ENCODE results near the gene FRMPD2. TPM values are rescaled to one million over a fixed set of nuclear protein-coding genes. Genes with fewer than 3 reads are reported as not detected.

FRMPD2 gene
- total RNA-seq, 1 experiment from 2014 or later = 0.30 TPM

- ATAC-seq (no peak), DNase-seq (ENCODE audit: low read depth, low spot score) (no peak)
- no peaks in the 10 kb centered on the region for H3K79me2 ChIP-seq (ENCODE audit: insufficient read depth, low read length)
- BruUV-seq (replicated peaks) = no TSS peak
- H3K4me3 ChIP-seq (replicated peaks in 1 of 2; ENCODE audit: low read depth in 1 of 2, low read length in 2 of 2) = no peak overlapping the region
- no peak overlapping the region for H3K9ac ChIP-seq (ENCODE audit: low read length)
- H3K27ac ChIP-seq (ENCODE audit: low read depth, low read length) = no peak overlapping the region
- no peak overlapping the region for H3K4me2 ChIP-seq (ENCODE audit: low read length)
- H3K27me3 ChIP-seq (ENCODE audit: insufficient read depth, low read length) = no peaks in the 10 kb centered on the region
- ChIA-PET CTCF (no interaction called here), POLR2A (no interaction called here), RAD21 (ENCODE audit: low non-redundant PET in 1 of 2, low total read pairs in 2 of 2, uncharacterized antibody in 2 of 2, unreplicated experiment in 2 of 2) (no interaction called here)
- intact Hi-C loops (cut with micrococcal nuclease) = no loop called here
- H3K36me3 ChIP-seq (ENCODE audit: control insufficient read depth in 1 of 2, insufficient read depth in 2 of 2, low read length in 2 of 2) = no peaks in the 10 kb centered on the region
- no peaks in the 10 kb centered on the region for H4K20me1 ChIP-seq (ENCODE audit: insufficient read depth)
- H3K4me1 ChIP-seq (ENCODE audit: control insufficient read depth in 1 of 2, insufficient read depth in 2 of 2, low read length in 2 of 2) = no peaks in the 10 kb centered on the region
- no peak overlapping the region for H2AFZ ChIP-seq (ENCODE audit: low read depth, low read length, poor library complexity, severe bottlenecking)
- no peaks in the 10 kb centered on the region for H3K9me2 ChIP-seq (ENCODE audit: insufficient read depth)
- no peaks in the 10 kb centered on the region for H3K9me3 ChIP-seq (ENCODE audit: control insufficient read depth in 1 of 2, insufficient read depth in 1 of 2, low read depth in 1 of 2, low read length in 2 of 2)
- TF ChIP-seq TCF7L2 (IDR thresholded peaks at IDR 0.05; ENCODE audit: borderline replicate concordance, extremely low read depth, insufficient read depth, insufficient read length) (no peak), REST (IDR thresholded peaks at IDR 0.05; ENCODE audit: low read depth) (no peak), SRF (IDR thresholded peaks at IDR 0.05; ENCODE audit: low read depth) (no peak), SP1 (IDR thresholded peaks at IDR 0.05; ENCODE audit: low read depth) (no peak), CEBPB (IDR thresholded peaks at IDR 0.05; ENCODE audit: low read depth) (no peak), MAX (IDR thresholded peaks at IDR 0.05) (no peak), JUND (IDR thresholded peaks at IDR 0.05) (no peak), EGR1 (IDR thresholded peaks at IDR 0.05; ENCODE audit: low read depth) (no peak), EZH2phosphoT487 (IDR thresholded peaks at IDR 0.05; ENCODE audit: borderline replicate concordance) (no peak), EZH2 (IDR thresholded peaks at IDR 0.05) (no peak), RAD21 (IDR thresholded peaks at IDR 0.05; ENCODE audit: low read depth) (no peak), ZBTB33 (IDR thresholded peaks at IDR 0.05; ENCODE audit: extremely low read depth, insufficient replicate concordance, low read length) (no peak), YY1 (IDR thresholded peaks at IDR 0.05; ENCODE audit: extremely low read depth, insufficient replicate concordance, low read depth, low read length) (no peak), POLR2AphosphoS5 (IDR thresholded peaks at IDR 0.05; ENCODE audit: low read depth, low read length) (no peak), SIN3A (IDR thresholded peaks at IDR 0.05; ENCODE audit: low read depth) (no peak)
- TF ChIP-seq, protein P1, sequence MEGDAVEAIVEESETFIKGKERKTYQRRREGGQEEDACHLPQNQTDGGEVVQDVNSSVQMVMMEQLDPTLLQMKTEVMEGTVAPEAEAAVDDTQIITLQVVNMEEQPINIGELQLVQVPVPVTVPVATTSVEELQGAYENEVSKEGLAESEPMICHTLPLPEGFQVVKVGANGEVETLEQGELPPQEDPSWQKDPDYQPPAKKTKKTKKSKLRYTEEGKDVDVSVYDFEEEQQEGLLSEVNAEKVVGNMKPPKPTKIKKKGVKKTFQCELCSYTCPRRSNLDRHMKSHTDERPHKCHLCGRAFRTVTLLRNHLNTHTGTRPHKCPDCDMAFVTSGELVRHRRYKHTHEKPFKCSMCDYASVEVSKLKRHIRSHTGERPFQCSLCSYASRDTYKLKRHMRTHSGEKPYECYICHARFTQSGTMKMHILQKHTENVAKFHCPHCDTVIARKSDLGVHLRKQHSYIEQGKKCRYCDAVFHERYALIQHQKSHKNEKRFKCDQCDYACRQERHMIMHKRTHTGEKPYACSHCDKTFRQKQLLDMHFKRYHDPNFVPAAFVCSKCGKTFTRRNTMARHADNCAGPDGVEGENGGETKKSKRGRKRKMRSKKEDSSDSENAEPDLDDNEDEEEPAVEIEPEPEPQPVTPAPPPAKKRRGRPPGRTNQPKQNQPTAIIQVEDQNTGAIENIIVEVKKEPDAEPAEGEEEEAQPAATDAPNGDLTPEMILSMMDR (IDR thresholded peaks at IDR 0.05 in 2 of 3, conservative IDR thresholded peaks at IDR 0.05 in 1 of 3; ENCODE audit: borderline replicate concordance in 1 of 3, insufficient read depth in 1 of 3, low read depth in 2 of 3, low read length in 2 of 3) = no peak
- TF ChIP-seq, protein P2, sequence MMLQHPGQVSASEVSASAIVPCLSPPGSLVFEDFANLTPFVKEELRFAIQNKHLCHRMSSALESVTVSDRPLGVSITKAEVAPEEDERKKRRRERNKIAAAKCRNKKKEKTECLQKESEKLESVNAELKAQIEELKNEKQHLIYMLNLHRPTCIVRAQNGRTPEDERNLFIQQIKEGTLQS (IDR thresholded peaks at IDR 0.05) = no peak
These were observed 36.9 kb downstream of the FRMPD2 start for GRCh38 chr10:48237259-48238250.
